Mesenchymal stem cell (in vitro differentiated cells and primary cell): ENCODE measurements around the gene AP3B1.
A peak's percentile ranks its signal among the peaks of the same experiment; 100 is the strongest.

Experiments used
- DNase-seq: peaks from one replicate; pipeline ENCODE4 v3.0.0-alpha.2; 2013
- H2AFZ ChIP-seq: one replicate; pipeline ENCODE4 v1.6.1; 2013; ENCODE audit warnings: low read depth, mild to moderate bottlenecking, control low read depth, inconsistent platforms, low read length, moderate library complexity
- H2AK5ac ChIP-seq: 2 replicates; pipeline ENCODE4 v1.6.1; 2013; ENCODE audit warnings: low read length, moderate library complexity, mild to moderate bottlenecking, inconsistent platforms; ENCODE audit not compliant: severe bottlenecking
- H2BK120ac ChIP-seq: one replicate; pipeline ENCODE4 v1.6.1; 2013; ENCODE audit warnings: low read depth, mild to moderate bottlenecking, inconsistent platforms, low read length, moderate library complexity
- H2BK12ac ChIP-seq, 2 experiments: one replicate each; pipeline ENCODE4 v1.6.1; 2013; ENCODE audit warnings: inconsistent platforms in 2 of 2, low read length in 2 of 2, mild to moderate bottlenecking in 2 of 2, moderate library complexity in 2 of 2, control low read depth in 1 of 2
- H2BK15ac ChIP-seq: one replicate; pipeline ENCODE4 v1.6.1; 2013; ENCODE audit warnings: mild to moderate bottlenecking, low read depth, inconsistent platforms; ENCODE audit not compliant: poor library complexity, severe bottlenecking
- H2BK5ac ChIP-seq: 2 replicates; pipeline ENCODE4 v1.6.1; 2013; ENCODE audit warnings: low read depth, mild to moderate bottlenecking, low read length, control low read depth, inconsistent platforms; ENCODE audit not compliant: poor library complexity, severe bottlenecking
- H3K14ac ChIP-seq, 2 experiments: one replicate each; pipeline ENCODE4 v1.6.1; 2013; ENCODE audit warnings: inconsistent platforms in 2 of 2, low read length in 2 of 2, control low read depth in 1 of 2, mild to moderate bottlenecking in 1 of 2, moderate library complexity in 1 of 2
- H3K18ac ChIP-seq, 2 experiments: one replicate each; pipeline ENCODE4 v1.6.1; 2013; ENCODE audit warnings: inconsistent platforms in 2 of 2, low read length in 2 of 2, control low read depth in 1 of 2, low read depth in 1 of 2, mild to moderate bottlenecking in 1 of 2
- H3K23ac ChIP-seq, 2 experiments: one replicate each; pipeline ENCODE4 v1.6.1; 2013; ENCODE audit warnings: inconsistent platforms in 2 of 2, low read length in 2 of 2, mild to moderate bottlenecking in 2 of 2, moderate library complexity in 2 of 2, control low read depth in 1 of 2
- H3K27ac ChIP-seq: 2 replicates; pipeline ENCODE4 v1.5.1; 2013; ENCODE audit warnings: mild to moderate bottlenecking, moderate library complexity, low read length, control low read depth, inconsistent platforms; ENCODE audit not compliant: poor library complexity, severe bottlenecking
- H3K27me3 ChIP-seq, 2 experiments: 2 replicates each; pipeline versions ENCODE4 v1.6.1 to v1.7.0; 2013; ENCODE audit warnings: low read length in 2 of 2, mild to moderate bottlenecking in 2 of 2, moderate library complexity in 2 of 2, control low read depth in 1 of 2, inconsistent platforms in 1 of 2; ENCODE audit not compliant: control insufficient read depth in 1 of 2, insufficient read depth in 1 of 2
- H3K36me3 ChIP-seq, 2 experiments: 2 replicates each; pipeline versions ENCODE4 v1.6.1 to v1.7.0; 2013; ENCODE audit warnings: low read length in 2 of 2, control low read depth in 1 of 2, inconsistent platforms in 1 of 2, low read depth in 1 of 2, mild to moderate bottlenecking in 1 of 2; ENCODE audit not compliant: insufficient read depth in 2 of 2, control insufficient read depth in 1 of 2
- H3K4ac ChIP-seq, 2 experiments: one replicate each; pipeline ENCODE4 v1.6.1; 2013; ENCODE audit warnings: inconsistent platforms in 2 of 2, low read length in 2 of 2, mild to moderate bottlenecking in 2 of 2, moderate library complexity in 2 of 2, control low read depth in 1 of 2, low read depth in 1 of 2
- H3K4me1 ChIP-seq: 2 replicates; pipeline ENCODE4 v1.6.1; 2013; ENCODE audit warnings: low read depth, low read length, control low read depth; ENCODE audit not compliant: control insufficient read depth, insufficient read depth
- H3K4me2 ChIP-seq: 2 replicates; pipeline ENCODE4 v1.6.1; 2013; ENCODE audit warnings: low read length, mild to moderate bottlenecking, inconsistent platforms; ENCODE audit not compliant: poor library complexity, severe bottlenecking
- H3K4me3 ChIP-seq, 2 experiments: 2 replicates each; pipeline versions ENCODE4 v1.5.1 to v1.7.0; 2013; ENCODE audit warnings: low read length in 2 of 2, mild to moderate bottlenecking in 2 of 2, control low read depth in 1 of 2, low read depth in 1 of 2; ENCODE audit not compliant: insufficient read depth in 1 of 2
- H3K79me1 ChIP-seq: replicated peaks from 2 replicates; pipeline ENCODE4 v1.6.1; 2013; ENCODE audit warnings: mild to moderate bottlenecking, control low read depth, low read length, inconsistent platforms; ENCODE audit not compliant: poor library complexity, severe bottlenecking
- H3K9ac ChIP-seq: 2 replicates; pipeline ENCODE4 v1.7.0; 2013; ENCODE audit warnings: mild to moderate bottlenecking, low read length, moderate library complexity
- H3K9me3 ChIP-seq: 2 replicates; pipeline ENCODE4 v1.7.0; 2013; ENCODE audit warnings: mild to moderate bottlenecking, low read length; ENCODE audit not compliant: control insufficient read depth
- H4K8ac ChIP-seq: one replicate; pipeline ENCODE4 v1.6.1; 2013; ENCODE audit warnings: inconsistent platforms, mild to moderate bottlenecking, low read length, moderate library complexity
- H4K91ac ChIP-seq: one replicate; pipeline ENCODE4 v1.6.1; 2013; ENCODE audit warnings: mild to moderate bottlenecking, low read length, inconsistent platforms
- WGBS: methylation state at CpG from one replicate; pipeline ENCODE4 v1.1.7; 2013; ENCODE audit warnings: mixed read lengths; 5-methylcytosine and 5-hydroxymethylcytosine counted together

The AP3B1 gene

GRCh38 chr5:78016863-78017529 is 277.5 kb downstream of the AP3B1 start:
- Histone ChIP-seq H3K23ac (no peak overlapping the region), H2BK15ac (no peak overlapping the region), H2BK5ac (no peak overlapping the region), H4K91ac (no peak overlapping the region), H3K27ac (no peak overlapping the region), H3K9ac (no peak overlapping the region), H2BK120ac (no peak overlapping the region), H2AFZ (no peak overlapping the region), H3K9me3 (no peaks in the 10 kb centered on the region), H4K8ac (no peak overlapping the region), H3K4me1 (no peaks in the 10 kb centered on the region), H3K4ac (no peak overlapping the region), H3K18ac (no peak overlapping the region), H3K14ac (no peak overlapping the region), H2BK12ac (no peak overlapping the region), H3K36me3 (peaks cover 0 to 6% of the 10 kb centered on the region in 2 experiments), H3K4me2 (no peak overlapping the region), H3K4me3 (no peak overlapping the region), H3K79me1 (no peaks in the 10 kb centered on the region), H2AK5ac (no peak overlapping the region), H3K27me3 (no peaks in the 10 kb centered on the region)
- 64% methylated on average over 3 of the region's 3 CpGs for WGBS
- peak; percentile 18 for DNase-seq

GRCh38 chr5:78009937-78010527 is 284.5 kb downstream of the AP3B1 start:
- H3K4me3 ChIP-seq: peak overlapping the region in 1 of 2 experiments; percentile 62
- H3K4me2 ChIP-seq: no peak overlapping the region
- no peaks in the 10 kb centered on the region for H3K36me3 ChIP-seq
- DNase-seq: peak; percentile 45
- H3K27ac ChIP-seq: no peak overlapping the region
- no peaks in the 10 kb centered on the region for H3K79me1 ChIP-seq
- no peaks in the 10 kb centered on the region for H3K4me1 ChIP-seq
- H3K27me3 ChIP-seq: no peaks in the 10 kb centered on the region
- WGBS: 90% methylated on average over 3 of the region's 5 CpGs
- H2BK15ac ChIP-seq: no peak overlapping the region
- no peak overlapping the region for H2BK12ac ChIP-seq
- H3K9me3 ChIP-seq: no peaks in the 10 kb centered on the region
- H2BK120ac ChIP-seq: no peak overlapping the region
- H3K9ac ChIP-seq: peak overlapping the region; percentile 77
- no peak overlapping the region for H3K4ac ChIP-seq
- no peak overlapping the region for H3K23ac ChIP-seq
- no peak overlapping the region for H2BK5ac ChIP-seq
- H3K14ac ChIP-seq: no peak overlapping the region
- H4K8ac ChIP-seq: no peak overlapping the region
- no peak overlapping the region for H2AFZ ChIP-seq
- no peak overlapping the region for H3K18ac ChIP-seq
- no peak overlapping the region for H2AK5ac ChIP-seq
- no peak overlapping the region for H4K91ac ChIP-seq

- Histone ChIP-seq H2AFZ (no peak overlapping the region), H3K23ac (no peak overlapping the region), H3K9ac (no peak overlapping the region), H3K79me1 (peaks cover 5% of the 10 kb centered on the region), H3K14ac (no peak overlapping the region), H3K18ac (no peak overlapping the region), H2BK12ac (no peak overlapping the region), H2AK5ac (no peak overlapping the region), H3K4ac (no peak overlapping the region), H3K27me3 (no peaks in the 10 kb centered on the region), H2BK5ac (no peak overlapping the region), H2BK120ac (no peak overlapping the region), H3K4me2 (no peak overlapping the region), H3K4me1 (peaks cover 2% of the 10 kb centered on the region), H3K9me3 (no peaks in the 10 kb centered on the region), H3K4me3 (no peak overlapping the region), H3K36me3 (no peaks in the 10 kb centered on the region), H2BK15ac (no peak overlapping the region), H3K27ac (no peak overlapping the region), H4K8ac (no peak overlapping the region), H4K91ac (no peak overlapping the region)
- peak; percentile 60 for DNase-seq
- 32% methylated on average over 1 of the region's 1 CpG for WGBS
Observed at GRCh38 chr5:78008356-78008967, 286.0 kb downstream of the AP3B1 start.

- no peak overlapping the region for H3K4me2 ChIP-seq
- 100% methylated on average over 1 of the region's 3 CpGs for WGBS
- H3K9me3 ChIP-seq: no peaks in the 10 kb centered on the region
- H3K18ac ChIP-seq: no peak overlapping the region
- no peak overlapping the region for H2BK120ac ChIP-seq
- H3K4me3 ChIP-seq: no peak overlapping the region
- H2AK5ac ChIP-seq: no peak overlapping the region
- H4K91ac ChIP-seq: no peak overlapping the region
- no peak overlapping the region for H2BK5ac ChIP-seq
- no peak overlapping the region for H3K14ac ChIP-seq
- no peak overlapping the region for H2BK12ac ChIP-seq
- H3K4me1 ChIP-seq: peaks cover 2% of the 10 kb centered on the region
- H3K23ac ChIP-seq: no peak overlapping the region
- H3K36me3 ChIP-seq: peaks cover 0 to 6% of the 10 kb centered on the region in 2 experiments
- H2AFZ ChIP-seq: no peak overlapping the region
- no peak overlapping the region for H3K4ac ChIP-seq
- H4K8ac ChIP-seq: no peak overlapping the region
- H3K27me3 ChIP-seq: no peaks in the 10 kb centered on the region
- DNase-seq: no peak
- H2BK15ac ChIP-seq: no peak overlapping the region
- H3K27ac ChIP-seq: no peak overlapping the region
- peaks cover 5% of the 10 kb centered on the region for H3K79me1 ChIP-seq
- H3K9ac ChIP-seq: no peak overlapping the region
Observed at GRCh38 chr5:78007233-78007632, 287.3 kb downstream of the AP3B1 start.
